Measurements from ENCODE around the gene PHKG1.
"Not testable (repeated sequence)": the region's sequence is repeated elsewhere in the genome, so short reads cannot be mapped to it uniquely, and the experiment has no call there.

GRCh38 chr7:56104138-56104537 is 11.4 kb upstream of the PHKG1 start:
- not testable (repeated sequence) for TF ChIP-seq POLR2A, CTCF, POLR2AphosphoS5, EP300 (IDR thresholded peaks at IDR 0.05)

Measured in stomach (tissue), 4 donors.